ENCODE measurements around the gene KRT7. TPM values are rescaled to one million over a fixed set of nuclear protein-coding genes. Genes with fewer than 3 reads are reported as not detected.

Gene KRT7
- total RNA-seq, 2 donors from 2014 or later, result 69.2 to 196 TPM

DNA sequence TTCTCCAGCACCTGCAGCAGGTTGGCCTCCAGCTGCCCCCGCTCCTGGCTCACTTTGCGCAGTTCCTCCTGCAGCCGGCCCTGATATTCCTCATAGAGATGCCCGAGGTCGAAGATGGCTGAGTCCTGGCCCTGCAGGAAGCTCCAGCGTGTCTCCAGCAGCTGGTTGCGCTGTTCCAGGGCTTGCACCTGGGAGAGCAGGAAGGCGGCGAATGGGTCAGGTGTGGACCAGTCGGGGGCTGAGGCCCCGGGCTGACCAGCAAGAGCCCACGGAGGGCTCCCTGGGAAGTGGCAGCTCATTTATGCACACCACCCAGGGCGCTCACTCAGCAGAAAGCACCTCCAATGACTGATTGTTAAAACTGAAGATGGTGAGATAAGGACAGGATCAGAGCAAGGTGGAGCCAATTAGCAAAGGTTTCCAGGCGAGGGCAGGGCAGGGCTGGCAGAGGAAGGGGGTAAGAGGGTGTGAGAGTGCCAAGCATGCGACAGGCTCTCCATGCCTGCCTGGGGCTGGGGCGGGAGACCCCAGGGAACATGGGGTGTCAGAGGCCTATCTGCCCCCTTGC, 47.6 kb upstream of the KRT7 start:
- TF ChIP-seq, protein P1, sequence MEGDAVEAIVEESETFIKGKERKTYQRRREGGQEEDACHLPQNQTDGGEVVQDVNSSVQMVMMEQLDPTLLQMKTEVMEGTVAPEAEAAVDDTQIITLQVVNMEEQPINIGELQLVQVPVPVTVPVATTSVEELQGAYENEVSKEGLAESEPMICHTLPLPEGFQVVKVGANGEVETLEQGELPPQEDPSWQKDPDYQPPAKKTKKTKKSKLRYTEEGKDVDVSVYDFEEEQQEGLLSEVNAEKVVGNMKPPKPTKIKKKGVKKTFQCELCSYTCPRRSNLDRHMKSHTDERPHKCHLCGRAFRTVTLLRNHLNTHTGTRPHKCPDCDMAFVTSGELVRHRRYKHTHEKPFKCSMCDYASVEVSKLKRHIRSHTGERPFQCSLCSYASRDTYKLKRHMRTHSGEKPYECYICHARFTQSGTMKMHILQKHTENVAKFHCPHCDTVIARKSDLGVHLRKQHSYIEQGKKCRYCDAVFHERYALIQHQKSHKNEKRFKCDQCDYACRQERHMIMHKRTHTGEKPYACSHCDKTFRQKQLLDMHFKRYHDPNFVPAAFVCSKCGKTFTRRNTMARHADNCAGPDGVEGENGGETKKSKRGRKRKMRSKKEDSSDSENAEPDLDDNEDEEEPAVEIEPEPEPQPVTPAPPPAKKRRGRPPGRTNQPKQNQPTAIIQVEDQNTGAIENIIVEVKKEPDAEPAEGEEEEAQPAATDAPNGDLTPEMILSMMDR (IDR thresholded peaks at IDR 0.05), result no peak
- no peak for TF ChIP-seq POLR2A (IDR thresholded peaks at IDR 0.05)
- Histone ChIP-seq H3K36me3 (replicated peaks in 1 of 2; ENCODE audit: insufficient read depth in 1 of 2, low read depth in 2 of 2) (no peaks in the 10 kb centered on the region), H3K9me3 (no peaks in the 10 kb centered on the region), H3K4me1 (peaks cover 20% of the 10 kb centered on the region), H3K27ac (no peak overlapping the region), H3K27me3 (no peaks in the 10 kb centered on the region), H3K4me3 (no peak overlapping the region)
- 87 to 88% methylated on average over 16 of the region's 16 CpGs for WGBS, 2 donors
- no peak for DNase-seq
- ATAC-seq, result no peak
- intact Hi-C loops (cut with DNase I), result no loop called here

DNA sequence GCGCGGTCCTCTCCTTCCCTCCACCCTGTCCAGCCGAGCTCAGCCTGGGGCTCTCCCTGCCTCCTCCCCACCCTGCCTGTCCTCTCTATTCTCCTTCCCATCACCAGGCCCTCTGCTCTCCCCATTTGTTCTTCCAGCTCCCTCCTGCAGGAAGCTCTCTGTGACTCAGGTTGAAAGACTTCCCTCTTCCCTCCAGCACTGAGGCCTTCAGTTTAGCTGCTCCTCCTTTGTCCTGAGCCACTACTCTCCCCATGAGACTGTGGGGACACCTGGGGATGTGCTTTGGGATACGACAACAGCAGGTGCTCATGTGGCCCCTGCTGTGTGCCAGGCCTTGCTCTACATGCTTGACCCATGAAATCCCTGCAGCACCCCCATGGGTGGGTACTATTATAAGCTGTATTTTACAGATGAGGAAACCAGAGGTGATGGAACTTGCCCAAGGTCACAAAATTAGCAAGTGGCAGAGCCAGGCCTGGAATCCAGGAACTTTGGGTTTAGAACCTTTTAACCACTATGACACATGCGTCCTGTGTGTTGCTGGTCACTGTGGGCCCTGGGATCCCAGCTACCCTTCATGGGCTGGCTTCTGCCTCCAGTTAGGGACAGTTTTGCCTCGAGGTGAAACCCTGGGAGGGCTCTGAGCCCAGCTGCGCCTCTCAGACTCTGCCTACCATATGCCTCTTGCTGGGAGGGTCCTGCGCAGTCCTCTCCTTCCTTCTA, 46.8 kb upstream of the KRT7 start:
- no peak overlapping the region for H3K4me3 ChIP-seq

DNA sequence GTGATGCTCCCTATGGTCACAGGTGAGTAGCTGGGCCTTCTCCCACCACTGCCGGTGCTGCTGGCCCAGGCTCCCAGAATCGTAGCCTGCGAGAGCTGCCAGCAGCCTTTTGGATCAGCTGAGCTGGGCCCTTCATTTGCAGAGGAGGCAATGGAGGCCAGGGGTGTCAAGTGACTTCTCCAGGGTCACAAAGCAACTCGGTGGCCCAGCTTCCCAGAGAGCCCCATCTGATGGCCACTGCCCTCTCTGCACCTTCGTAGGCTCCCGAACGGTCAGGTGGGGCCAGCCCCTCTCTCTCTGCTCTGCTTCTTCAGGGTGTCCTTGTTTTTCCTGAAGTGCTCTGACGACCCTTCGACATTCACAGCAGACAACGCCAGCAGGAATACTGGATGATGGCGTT, 45.8 kb upstream of the KRT7 start:
- no peaks in the 10 kb centered on the region for H3K27me3 ChIP-seq
- DNase-seq (no peak), ATAC-seq (no peak)
- WGBS, 2 donors, result 85% methylated on average over 7 to 11 of the region's 11 CpGs
- H3K9me3 ChIP-seq, result no peaks in the 10 kb centered on the region
- TF ChIP-seq POLR2A (IDR thresholded peaks at IDR 0.05), result no peak
- TF ChIP-seq, protein P1 (IDR thresholded peaks at IDR 0.05), result no peak
- no peak overlapping the region for H3K4me3 ChIP-seq
- H3K36me3 ChIP-seq (replicated peaks in 1 of 2; ENCODE audit: insufficient read depth in 1 of 2, low read depth in 2 of 2), result no peaks in the 10 kb centered on the region
- intact Hi-C loops (cut with DNase I), result no loop called here
- peaks cover 29% of the 10 kb centered on the region for H3K4me1 ChIP-seq
- peak overlapping the region in 1 of 4 donors; percentile 48 for H3K27ac ChIP-seq

More for the DNA sequence above, 46.8 kb upstream of the KRT7 start:
- H3K27ac ChIP-seq, result peak overlapping the region in 1 of 4 donors; percentile 48
- H3K27me3 ChIP-seq, result no peaks in the 10 kb centered on the region
- DNase-seq (no peak), ATAC-seq (no peak)
- H3K4me1 ChIP-seq, result peaks cover 20% of the 10 kb centered on the region
- 83 to 94% methylated on average over 8 of the region's 8 CpGs for WGBS, 2 donors
- intact Hi-C loops (cut with DNase I), result no loop called here
- H3K36me3 ChIP-seq (replicated peaks in 1 of 2; ENCODE audit: insufficient read depth in 1 of 2, low read depth in 2 of 2), result no peaks in the 10 kb centered on the region
- no peak for TF ChIP-seq POLR2A (IDR thresholded peaks at IDR 0.05)
- TF ChIP-seq, protein P1 (IDR thresholded peaks at IDR 0.05), result no peak
- H3K9me3 ChIP-seq, result no peaks in the 10 kb centered on the region

DNA sequence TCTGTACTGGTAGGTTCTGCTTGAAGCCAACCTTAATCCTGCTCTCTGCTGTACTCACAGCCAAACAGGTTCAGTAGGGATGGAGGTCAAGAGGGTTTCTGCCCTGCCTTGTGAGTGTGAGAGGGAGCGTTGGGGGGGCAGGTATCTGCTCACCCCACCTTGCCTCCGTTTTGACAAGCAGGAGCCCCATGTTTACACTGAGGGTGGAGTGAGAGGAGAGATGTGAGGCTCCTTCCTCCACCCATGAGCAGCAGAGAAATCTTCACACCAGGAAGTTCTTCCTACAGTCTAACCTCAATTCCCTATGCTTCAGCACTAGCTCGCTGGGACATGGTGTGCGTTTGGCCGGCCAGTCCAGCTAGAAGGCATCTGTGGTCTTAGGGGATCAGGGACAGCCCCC, 45.4 kb upstream of the KRT7 start:
- H3K4me1 ChIP-seq, result peaks cover 33% of the 10 kb centered on the region
- H3K36me3 ChIP-seq (replicated peaks in 1 of 2; ENCODE audit: insufficient read depth in 1 of 2, low read depth in 2 of 2), result no peaks in the 10 kb centered on the region
- WGBS, 2 donors, result 93 to 94% methylated on average over 5 of the region's 5 CpGs
- H3K9me3 ChIP-seq, result no peaks in the 10 kb centered on the region
- no peak for DNase-seq
- H3K4me3 ChIP-seq, result no peak overlapping the region
- intact Hi-C loops (cut with DNase I), result no loop called here
- TF ChIP-seq, protein P1 (IDR thresholded peaks at IDR 0.05), result no peak
- no peak for TF ChIP-seq POLR2A (IDR thresholded peaks at IDR 0.05)
- no peaks in the 10 kb centered on the region for H3K27me3 ChIP-seq
- ATAC-seq, result no peak
- H3K27ac ChIP-seq, result no peak overlapping the region

DNA sequence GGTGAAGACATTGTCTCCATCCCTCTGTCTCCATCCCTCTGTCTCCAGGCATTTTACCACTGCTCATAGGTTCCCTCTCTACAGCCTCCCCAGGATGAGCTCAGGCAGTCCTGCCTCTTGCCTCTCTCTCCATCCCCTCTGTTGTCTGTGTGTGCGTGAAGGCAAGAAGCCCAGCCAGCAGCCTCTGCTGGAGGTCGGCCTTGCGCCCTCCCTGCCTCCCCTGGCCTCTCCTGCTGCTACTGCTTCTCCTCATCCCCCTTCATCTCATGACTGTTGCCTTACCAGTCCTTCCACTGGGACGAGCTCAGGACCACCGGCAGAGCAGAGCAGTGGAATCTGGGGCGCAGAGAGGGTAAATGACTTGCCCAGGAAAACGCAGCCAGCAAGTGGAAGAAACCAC, 44.4 kb upstream of the KRT7 start:
- Histone ChIP-seq H3K27me3 (no peaks in the 10 kb centered on the region), H3K4me1 (peaks cover 36% of the 10 kb centered on the region), H3K4me3 (no peak overlapping the region), H3K27ac (no peak overlapping the region), H3K36me3 (replicated peaks in 1 of 2; ENCODE audit: insufficient read depth in 1 of 2, low read depth in 2 of 2) (no peaks in the 10 kb centered on the region), H3K9me3 (no peaks in the 10 kb centered on the region)
- TF ChIP-seq POLR2A (IDR thresholded peaks at IDR 0.05), result no peak
- TF ChIP-seq, protein P1 (IDR thresholded peaks at IDR 0.05), result no peak
- DNase-seq, result no peak
- intact Hi-C loops (cut with DNase I), result no loop called here
- 86 to 95% methylated on average over 7 of the region's 7 CpGs for WGBS, 2 donors
- no peak for ATAC-seq

Data from body of pancreas (tissue), 4 donors.